GM10266 (cell line): ENCODE results near the gene IQSEC1.

Experiments
- DNase-seq: peaks from one replicate; pipeline ENCODE4 v3.0.0; 2012; ENCODE audit errors: extremely low spot score
- TF ChIP-seq, protein P1 (sequence below): IDR thresholded peaks from 2 replicates; pipeline ENCODE4 v1.5.1; 2012; ENCODE audit warnings: mild to moderate bottlenecking, low read depth; ENCODE audit not compliant: control insufficient read depth, insufficient read depth; ENCODE audit errors: missing control alignments

Gene IQSEC1

DNA sequence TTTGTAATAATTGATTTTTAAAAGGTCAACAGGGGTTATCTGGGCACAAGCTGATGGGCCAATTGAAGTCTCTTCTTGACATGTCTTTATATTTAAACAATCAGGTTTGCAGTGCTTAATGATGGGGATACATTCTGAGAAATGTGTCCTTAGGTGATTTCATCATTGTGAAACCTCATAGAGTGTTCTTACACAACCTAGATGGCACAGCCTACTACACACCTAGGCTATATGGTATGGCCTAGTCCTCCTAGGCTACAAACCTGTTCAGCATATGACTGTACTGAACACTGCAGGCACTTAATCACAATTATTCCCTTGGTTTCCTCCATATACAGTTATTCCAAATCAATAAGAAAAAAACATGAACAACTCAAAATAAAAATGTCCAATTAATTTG lies 75.8 kb downstream of the IQSEC1 start:
- TF ChIP-seq, protein P1, sequence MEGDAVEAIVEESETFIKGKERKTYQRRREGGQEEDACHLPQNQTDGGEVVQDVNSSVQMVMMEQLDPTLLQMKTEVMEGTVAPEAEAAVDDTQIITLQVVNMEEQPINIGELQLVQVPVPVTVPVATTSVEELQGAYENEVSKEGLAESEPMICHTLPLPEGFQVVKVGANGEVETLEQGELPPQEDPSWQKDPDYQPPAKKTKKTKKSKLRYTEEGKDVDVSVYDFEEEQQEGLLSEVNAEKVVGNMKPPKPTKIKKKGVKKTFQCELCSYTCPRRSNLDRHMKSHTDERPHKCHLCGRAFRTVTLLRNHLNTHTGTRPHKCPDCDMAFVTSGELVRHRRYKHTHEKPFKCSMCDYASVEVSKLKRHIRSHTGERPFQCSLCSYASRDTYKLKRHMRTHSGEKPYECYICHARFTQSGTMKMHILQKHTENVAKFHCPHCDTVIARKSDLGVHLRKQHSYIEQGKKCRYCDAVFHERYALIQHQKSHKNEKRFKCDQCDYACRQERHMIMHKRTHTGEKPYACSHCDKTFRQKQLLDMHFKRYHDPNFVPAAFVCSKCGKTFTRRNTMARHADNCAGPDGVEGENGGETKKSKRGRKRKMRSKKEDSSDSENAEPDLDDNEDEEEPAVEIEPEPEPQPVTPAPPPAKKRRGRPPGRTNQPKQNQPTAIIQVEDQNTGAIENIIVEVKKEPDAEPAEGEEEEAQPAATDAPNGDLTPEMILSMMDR: no peak
- no peak for DNase-seq

DNA sequence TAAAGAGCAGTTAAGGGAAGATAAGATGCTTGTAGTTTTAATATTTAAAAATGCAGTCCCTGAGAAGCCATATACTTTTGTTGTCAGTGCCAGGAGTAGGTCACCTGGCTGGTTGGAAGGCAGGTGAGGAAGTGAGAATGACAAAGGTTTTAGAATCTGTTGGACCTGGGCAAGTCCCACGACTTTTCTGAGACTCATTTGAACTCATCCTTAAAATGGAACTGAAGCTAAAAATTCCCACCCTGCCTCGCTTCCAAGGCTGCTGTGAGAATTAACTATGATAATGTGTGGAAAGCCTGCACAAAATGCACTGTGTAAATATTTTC lies 77.1 kb downstream of the IQSEC1 start:
- DNase-seq: no peak
- TF ChIP-seq, protein P1: no peak

DNA sequence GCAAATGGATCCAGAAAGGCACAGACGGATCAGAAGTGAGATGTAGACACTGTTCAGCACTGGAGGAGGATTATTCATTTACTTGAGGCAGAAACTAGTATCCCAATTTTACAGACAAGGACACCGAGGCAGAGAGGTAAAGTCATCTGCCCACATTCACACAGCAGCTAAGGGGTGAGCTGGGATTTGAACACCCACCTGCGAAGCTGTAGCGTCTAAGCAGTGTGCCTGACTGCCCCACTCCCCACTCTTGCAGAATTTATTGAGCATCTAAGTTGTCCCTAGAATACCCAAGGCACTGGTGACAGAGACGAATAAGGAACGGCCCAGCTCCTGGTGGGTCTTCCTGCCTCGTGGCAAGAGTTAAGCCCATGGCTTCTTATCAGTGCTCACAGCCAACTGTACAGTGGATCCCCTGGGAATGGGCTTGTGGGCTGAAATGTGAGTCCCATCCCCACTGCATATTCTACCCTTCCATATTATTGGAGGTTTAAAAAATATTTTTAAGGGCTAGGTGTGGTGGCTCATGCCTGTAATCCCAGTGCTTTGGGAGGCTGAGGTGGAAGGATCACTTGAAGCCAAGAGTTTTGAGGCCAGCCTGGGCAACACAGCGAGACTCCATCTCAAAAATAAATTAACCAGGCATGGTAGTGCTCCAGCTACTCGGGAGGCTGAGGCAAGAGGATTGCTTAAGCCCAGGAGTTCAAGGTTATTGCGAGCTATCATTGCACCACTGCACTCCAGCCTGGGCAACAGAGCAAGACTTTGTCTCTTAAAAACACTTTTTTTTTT lies 77.6 kb downstream of the IQSEC1 start:
- no peak for DNase-seq
- TF ChIP-seq, protein P1: no peak

DNA sequence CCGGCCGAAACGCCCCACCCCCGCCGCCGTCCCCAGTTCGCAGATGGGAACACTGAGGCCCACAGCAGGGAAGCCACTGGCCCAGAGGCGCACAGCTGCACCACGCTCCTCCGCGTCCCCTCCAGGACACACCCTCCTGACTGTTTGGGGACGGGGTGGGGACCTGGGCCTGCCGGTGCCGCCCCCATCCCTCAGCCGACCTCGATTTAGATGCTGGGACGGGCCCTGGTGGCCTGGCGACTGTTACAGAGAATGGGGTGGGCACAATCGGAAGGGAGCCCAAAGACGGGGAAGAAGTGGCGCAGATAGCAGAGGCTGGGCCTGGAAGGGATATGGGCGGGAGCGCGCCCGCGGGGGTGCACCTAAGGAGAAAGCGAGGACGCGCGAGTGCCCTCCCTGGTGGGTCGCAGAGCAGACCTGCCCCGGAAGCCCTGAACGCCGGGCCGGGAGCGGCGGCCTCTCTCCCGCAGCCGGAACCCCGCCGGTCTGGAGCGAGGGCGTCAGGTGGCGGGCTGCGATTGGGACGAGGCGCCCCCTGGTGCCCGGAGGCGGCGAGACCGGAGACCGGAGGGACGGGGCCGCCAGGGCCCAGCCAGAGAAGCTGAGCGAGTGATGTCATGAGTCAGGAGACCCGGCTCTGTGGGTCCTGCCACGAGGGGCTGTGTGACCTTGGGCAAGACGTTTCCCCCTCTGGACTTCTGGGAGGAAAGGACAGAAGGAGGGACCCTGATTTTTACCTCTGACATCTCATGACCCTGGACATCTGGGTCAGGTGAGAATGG lies 78.4 kb downstream of the IQSEC1 start:
- DNase-seq: peak; percentile 95
- TF ChIP-seq, protein P1: peak; percentile 86

DNA sequence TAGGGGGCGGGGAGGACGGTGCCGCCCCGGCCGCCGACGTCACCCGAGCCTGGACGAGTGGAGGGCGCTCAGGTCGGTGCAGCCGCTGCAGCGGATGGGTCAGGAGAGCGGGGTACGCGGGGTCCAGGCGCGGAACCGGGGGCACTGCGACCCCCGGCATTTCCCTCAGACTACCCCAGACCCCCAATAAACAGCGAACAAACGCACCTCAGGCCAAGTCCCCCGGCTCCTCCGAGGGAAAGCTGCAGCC lies 78.9 kb downstream of the IQSEC1 start:
- peak; percentile 72 for DNase-seq

DNA sequence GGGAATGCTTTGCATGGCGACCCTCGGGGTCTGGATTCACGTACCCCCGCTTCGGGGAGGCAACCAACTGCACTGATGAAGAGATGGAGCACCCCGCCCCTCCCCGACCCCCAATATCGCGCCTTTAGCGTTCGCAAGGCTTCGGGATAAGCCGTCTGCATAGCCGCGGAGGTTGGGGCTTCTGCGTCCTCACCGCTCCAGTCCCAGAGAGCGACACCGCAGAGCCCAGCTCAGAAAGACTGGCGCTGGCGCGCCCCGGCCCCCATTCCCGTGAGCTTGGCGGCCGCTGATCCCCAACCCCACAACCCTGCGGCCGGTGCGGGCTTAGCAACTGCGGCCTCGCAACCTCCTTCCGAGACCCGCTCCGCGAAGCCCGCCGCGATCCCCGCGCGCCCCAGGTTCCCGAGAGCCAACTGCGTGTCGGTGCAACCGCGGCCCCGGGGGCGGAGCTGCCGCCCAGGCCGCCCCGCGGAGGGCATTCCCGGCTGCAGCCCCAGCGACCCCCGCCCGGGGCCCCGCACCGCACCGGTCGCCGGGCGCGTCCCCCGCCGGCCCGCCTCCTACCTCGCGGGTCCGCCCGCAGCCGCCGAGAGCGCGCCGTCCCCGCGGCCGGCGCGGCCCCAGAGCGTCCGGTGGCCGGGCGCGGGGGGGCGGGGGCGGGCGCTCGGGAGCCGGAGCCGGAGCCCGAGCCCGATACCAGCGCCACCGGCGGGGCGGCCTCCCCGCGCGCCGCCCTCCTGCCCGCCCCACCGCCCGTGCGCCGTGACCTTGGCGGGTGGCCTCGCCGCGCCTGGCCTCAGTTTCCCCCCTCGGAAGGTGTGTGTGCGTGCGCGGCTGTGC lies 79.5 kb downstream of the IQSEC1 start:
- peak; percentile 73 for DNase-seq
- TF ChIP-seq, protein P1: no peak

More for the DNA sequence above, 78.9 kb downstream of the IQSEC1 start:
- TF ChIP-seq, protein P1: no peak
